HG02840 (cell line): ENCODE data around the gene AVPR2.

Experiments used
- ATAC-seq: cut with Tn5 transposase; IDR thresholded peaks from one replicate; pipeline ENCODE4 v1.9.1; 2021; ENCODE audit warnings: mild to moderate bottlenecking, moderate library complexity, moderate number of reproducible peaks; ENCODE audit not compliant: unreplicated experiment, low FRiP score

The AVPR2 gene

GRCh38 chrX:153910446-153910845, 6.0 kb downstream of the AVPR2 start:
- ATAC-seq, result no peak

GRCh38 chrX:153911798-153912197, 7.3 kb downstream of the AVPR2 start:
- ATAC-seq, result no peak

DNA sequence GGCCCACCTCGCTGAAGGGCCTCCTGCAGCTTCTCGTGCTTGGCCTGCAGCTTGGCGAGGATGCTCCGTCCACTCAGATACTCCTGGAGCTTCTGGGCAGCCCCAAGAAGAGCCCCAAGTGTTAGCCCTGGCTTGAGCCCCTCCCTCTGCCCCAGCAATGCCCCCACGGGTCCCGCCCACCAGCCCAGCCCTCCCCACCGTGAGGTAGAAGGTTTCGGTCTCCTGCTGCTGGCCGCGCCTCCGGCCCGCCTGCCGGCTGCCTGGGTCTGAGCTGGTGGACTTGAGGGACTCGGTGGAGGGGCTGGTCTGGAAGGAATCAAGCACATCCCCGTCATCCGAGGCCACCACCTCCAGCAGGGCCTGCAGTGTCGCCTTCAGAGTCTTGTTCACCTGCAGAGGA, 8.7 kb downstream of the AVPR2 start:
- ATAC-seq, result no peak

DNA sequence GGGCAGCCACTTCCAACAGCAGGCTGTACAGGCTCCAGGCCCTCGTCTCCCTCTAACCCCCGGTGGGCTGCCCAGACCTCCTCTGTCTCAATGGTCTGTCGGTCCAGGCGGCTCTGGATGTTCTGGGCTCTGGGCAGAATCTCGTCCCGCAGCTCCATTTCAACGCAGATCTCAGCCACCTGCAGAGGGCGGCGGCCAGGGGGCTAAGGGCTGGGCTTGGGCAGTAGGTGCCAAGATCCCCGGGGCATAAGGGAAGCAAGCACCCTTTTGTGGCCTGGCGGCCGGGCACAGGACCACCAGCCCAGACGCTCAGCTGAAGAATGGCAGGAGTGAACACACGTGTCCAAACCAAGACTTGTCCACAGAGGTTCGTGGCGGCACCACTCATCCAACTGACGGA, 9.2 kb downstream of the AVPR2 start:
- ATAC-seq, result no peak

DNA sequence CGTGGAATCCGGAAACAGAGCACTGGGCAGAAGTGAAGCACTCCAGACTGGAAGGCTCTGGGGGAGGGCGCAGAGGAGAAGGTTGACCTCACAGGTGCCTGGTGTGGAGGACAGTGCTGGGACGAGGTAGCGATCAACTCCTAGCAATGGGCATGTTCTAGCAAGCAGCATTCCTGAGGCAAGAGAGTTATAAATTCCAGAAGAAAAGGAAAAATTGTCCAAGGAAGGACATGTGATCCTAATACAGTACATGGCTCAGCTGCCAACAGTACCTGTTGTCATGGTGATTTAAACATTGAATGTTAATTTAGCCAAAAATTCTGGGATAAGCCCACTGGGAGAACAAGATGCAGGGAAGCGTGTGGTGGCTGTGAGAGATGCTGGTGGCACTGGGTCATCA, 13.4 kb downstream of the AVPR2 start:
- ATAC-seq, result no peak

GRCh38 chrX:153919281-153919680, 14.8 kb downstream of the AVPR2 start:
- no peak for ATAC-seq

DNA sequence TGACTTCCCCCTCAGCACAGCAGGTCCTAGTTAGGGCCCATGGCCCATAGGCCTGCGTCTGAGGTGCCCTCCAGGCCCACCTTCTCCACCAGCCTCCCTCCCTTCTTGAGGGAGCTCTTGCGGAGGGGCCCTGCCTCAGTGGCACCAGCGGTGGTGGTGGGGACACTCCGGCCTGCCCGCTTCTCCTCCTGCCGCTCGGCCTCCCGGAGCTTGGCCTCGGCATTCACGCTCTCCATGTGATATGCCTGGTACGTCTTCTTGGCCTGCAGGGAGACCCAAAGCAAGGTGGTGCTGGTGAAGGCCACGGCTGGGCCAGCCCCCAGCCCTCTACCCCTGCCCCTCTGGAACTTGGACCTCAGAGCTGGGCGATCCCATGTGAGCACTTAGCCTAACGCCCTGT, 16.1 kb downstream of the AVPR2 start:
- ATAC-seq, result no peak

GRCh38 chrX:153921070-153921469, 16.6 kb downstream of the AVPR2 start:
- no peak for ATAC-seq

DNA sequence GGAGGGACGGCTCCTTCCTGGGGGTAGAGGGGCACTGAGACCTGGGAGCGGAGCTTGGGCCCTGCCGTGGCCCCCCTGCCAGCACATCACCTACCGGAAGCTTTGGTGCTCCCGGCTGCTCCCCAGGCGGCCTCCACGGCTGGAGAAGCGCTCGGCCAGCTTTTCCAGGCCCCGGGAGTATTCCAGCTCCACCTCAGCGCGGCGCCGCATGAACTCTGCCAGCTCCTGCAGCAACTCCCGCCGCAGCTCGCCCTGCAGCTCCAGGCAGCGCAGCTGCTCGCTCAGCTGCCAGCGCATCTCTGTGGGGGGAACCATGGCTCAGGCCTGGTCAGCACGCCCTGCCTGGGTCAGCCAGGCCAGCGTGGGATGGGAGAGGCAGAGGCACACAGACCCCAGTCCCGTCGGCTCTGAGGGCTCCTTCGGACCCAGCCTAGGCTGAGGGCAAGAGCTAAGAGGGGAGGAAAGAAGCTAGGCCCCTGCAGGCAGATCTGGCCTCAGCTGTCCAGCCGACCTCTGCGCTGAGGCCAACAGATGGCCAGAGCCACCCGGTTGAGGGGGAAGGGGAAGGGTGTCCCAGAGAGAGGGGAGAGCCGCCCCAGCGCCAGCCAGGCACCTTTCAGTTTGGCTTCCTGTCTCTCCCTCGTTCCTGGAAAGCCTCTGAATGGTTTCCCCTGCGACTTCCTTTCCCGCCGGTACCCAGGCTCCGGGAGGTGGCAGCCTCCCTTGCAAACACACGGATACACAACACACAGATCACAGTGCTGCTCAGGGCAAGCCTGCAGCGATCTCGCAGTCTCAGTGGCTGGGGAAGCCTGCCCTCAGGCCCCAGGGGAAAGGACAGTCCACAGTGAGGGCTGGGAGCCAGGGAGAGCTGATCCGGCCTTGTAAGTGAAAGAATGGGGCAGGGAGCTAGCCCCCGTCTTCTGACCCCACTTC, 17.3 kb downstream of the AVPR2 start:
- ATAC-seq, result no peak

DNA sequence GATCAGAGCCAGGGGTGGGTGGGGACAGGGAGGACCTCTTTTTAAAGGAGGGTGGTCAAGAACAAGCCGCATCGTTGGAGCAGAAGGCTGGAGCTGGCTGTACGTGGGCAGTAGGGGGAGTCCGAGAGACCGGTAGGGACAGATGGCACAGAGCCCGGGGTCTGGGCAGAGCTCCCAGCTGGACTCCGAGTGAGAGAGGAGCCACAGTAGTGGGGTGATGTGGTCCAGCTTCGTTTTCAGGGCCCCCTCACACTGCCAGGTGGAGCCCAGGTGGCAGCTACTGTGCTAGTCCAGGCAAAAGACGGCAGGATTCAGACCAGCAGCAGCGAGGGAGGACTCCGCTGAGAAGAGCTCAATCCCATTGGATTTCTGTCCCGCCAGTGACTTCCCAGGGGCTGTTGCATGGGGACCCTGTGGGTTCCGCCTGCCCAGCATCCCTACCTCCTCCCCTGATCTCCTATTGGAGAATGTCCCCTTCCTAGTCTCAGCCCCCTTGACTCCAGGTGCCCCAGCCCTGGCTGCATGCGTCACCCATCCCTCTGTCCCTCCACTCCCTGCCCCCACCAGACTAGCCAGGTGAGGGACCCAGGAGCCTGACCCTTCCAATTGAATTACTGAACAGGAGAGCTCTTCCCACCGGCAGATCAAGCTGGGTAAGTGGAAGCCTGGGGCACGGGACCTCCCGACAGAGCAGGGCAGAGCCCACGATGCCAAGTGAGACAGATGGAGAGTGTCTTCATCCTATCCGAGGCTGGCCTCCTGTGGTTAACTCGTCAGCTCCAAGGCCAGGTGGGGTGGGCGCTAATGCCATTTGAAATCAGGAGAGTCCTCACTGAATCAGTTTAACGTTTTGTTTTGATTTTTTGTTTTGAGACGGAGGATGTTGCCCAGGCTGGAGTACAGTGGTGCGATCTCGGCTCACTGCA, 18.7 kb downstream of the AVPR2 start:
- ATAC-seq, result no peak

DNA sequence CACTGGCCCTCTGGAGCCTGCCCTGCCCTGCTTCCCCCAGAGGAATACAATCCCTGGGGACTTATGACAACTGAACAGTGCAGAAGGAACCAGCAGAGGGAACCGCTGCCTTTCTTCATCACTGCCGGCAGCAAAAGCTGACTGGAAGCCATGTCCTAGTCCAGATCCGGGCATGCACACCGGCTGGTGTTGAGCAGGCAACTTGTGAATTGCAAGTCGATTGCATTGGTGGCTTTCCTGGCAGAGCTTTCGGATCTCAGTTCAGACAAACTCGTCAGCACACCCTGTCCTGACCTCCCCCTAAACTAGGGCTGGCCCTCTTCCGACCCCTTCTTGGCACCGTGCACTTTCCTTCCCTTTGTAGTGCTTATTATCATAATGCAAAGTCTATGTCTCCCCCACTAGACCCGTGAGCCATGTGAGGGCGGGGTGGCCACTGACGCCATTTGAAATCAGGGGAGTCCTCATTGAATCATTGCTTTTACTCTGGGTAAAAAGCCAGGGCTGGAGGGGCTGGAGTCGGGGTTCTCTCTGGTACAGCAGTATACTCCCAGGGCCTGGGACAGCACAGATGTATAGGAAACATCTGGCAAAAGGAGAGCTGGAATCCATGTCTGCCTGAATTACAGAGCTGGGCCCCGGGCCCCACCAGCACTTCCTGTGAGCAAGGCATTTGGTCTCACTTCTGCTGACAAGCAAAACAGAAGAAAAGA, 19.8 kb downstream of the AVPR2 start:
- ATAC-seq, result no peak

GRCh38 chrX:153925387-153925738, 20.9 kb downstream of the AVPR2 start:
- ATAC-seq, result no peak

DNA sequence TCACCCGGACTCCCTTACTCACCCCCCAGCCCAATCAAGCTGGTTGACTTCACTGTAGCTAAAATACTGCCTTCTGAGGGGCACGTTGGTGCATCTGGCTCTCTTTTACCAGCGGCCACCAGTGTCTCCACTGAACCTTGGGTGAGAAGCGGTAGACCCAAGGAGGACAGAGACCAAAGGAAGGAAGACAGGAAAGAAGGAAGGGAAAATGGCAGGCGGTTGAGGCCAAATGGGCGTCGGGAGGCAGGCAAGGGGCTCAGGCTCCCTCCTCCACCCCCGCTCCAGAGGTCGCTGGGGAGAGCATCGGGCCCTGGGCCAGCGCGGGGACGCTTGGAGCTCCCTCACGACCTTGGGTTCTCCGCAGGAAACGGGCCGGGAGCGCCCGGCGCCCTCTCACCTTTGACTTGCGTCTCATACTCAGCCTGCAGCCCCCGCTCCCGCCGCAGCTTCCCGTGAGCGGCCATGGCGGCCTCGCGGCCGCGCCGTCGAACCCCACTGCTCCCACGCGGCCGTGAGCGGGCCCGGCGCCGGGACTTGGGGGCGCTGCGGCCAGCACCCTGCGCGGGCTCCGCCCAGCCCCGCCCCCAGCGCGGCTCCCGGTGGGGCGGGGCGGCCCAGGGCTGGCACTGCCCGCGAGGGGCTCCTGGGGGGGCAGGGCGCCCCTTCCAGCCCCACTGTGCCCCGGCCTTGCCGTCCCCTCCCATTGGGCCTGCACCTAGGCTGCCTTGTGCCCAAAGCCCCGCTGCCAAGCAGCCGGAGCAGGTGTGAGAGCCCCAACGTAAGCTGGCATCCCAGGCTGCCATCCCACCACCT, 21.5 kb downstream of the AVPR2 start, which contains the start of gene ARHGAP4:
Gene ARHGAP4 (minus strand): TSS at position 526 of the 813 bp plus-strand sequence. CDS start 62 bp downstream, at position 464.
- no peak for ATAC-seq

- ATAC-seq, result no peak
Observed at GRCh38 chrX:153926552-153926857, 22.0 kb downstream of the AVPR2 start.

GRCh38 chrX:153926858-153927671, 22.6 kb downstream of the AVPR2 start:
- ATAC-seq, result peak; percentile 43

DNA sequence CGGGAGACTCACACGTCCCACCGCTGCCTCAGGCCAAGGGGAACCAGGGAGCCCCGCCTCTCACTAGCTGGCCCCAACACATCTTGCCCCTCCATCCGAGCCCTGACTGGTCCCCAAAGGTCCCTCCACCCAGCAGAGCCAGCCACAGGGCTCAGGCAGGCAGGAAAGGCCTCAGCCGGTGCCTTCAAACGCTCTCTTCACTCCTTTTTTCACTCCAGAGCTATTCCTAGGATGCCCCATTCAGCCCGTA, 23.1 kb downstream of the AVPR2 start:
- ATAC-seq, result no peak

DNA sequence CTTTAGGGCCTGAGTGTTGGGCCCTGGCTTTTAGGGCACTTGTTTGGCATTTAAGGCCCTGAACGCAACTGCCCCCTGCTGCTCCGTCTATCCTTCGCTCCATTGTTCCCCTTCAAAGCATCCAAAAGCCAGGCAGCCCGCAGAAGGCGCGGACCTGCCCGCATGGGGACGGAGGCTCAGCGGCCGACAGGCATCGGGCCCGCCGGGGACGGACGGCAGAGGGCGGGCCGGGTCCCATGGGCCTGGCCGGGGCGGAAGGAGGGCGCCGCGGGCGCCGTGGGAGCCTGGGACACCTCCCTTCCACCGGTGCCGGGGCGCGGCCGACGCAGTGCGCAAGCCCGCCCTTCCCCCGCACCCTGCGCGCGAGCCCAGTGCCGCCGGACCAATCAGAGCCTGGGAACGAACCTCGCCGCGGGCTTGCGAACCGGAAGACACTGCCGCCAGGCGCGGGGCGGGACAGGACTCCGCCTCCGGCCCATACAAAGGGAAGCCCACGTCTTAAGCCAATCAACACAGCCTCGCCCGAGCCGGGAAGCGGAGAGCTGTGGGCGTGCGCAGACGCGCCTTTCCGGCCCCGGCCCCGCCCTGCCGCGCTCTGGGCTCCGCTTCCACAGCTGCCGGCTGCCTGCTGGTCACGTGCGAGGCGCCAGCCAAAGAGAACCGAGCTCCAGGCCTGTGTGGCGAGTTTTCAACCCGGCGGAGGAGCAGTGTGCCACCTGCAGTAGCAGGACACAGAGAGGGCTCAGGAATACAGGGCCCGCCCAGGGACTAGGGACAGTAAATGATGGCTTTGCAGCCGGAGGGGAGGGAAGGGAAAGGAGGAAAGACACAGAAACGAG, 23.7 kb downstream of the AVPR2 start:
- ATAC-seq, result peak; percentile 60

DNA sequence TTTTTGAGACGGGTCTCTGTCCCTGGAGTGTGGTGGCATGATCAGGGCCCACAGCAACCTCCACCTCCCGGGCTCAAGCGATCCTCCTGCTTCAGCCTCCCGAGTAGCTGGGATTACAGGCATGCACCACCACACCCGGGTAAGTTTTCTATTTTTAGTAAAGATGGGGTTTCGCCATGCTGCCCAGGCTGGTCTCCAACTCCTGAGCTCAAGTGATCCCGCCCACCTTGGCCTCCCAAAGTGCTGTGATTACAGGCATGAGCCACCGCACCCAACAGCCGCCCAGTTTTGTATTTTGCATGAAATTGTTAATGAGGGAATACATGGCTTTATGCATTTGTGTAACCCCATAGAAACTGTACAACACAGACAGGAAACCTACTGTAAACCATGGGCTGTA, 24.4 kb downstream of the AVPR2 start:
- no peak for ATAC-seq

- no peak for ATAC-seq
Observed at GRCh38 chrX:153929576-153929975, 25.1 kb downstream of the AVPR2 start.
